ENCODE results near the gene LPP.

GRCh38 chr3:188152660-188153436 is 1.1 kb upstream of the LPP start:
- TF ChIP-seq CTCF (IDR thresholded peaks at IDR 0.05): no peak
- TF ChIP-seq POLR2A (IDR thresholded peaks at IDR 0.05): no peak
- no peak for TF ChIP-seq EP300 (IDR thresholded peaks at IDR 0.05)

Data from tibial nerve (tissue), 4 donors.